GM18498 (cell line): ENCODE data around the gene TMEM183A.

Source experiments
- ATAC-seq: cut with Tn5 transposase; IDR thresholded peaks from one replicate; pipeline ENCODE4 v1.9.1; 2021; ENCODE audit warnings: mild to moderate bottlenecking, moderate library complexity; ENCODE audit not compliant: unreplicated experiment

TMEM183A gene

DNA sequence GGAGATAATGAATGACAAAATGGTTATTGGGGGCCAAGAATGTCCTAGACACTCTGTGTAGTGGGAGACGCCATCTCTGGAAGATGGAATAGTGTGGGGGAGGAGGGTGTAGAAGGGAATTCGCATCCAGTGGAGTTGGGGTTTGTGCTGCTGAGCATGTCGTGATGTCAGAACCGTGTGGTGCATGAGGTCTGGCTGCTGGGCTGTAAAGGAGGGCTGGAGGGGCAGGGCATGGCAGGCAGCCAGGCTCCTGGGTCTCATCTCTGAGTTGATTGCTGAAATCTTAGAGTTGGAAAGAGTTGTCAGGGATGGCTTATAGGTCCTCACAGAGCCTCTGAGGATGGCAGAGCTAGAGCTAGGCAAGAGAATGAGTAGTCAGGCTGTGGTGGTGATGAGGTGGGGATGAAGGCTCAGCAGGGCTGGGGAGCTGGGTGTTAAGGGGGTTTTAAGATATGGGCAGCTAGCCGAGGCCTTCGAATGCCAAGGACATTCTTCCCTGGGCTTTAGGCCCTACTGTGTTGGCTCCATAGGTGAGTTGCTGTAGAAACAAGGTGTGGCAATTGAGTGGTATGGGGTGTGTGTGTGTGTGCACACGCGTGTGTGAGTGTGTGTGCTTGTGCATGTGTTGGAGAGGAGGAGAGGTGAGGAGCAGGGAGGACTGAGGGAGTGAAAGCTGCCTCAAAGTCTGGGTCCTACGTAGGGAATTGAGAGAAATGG lies 21.1 kb downstream of the TMEM183A start:
- no peak for ATAC-seq

DNA sequence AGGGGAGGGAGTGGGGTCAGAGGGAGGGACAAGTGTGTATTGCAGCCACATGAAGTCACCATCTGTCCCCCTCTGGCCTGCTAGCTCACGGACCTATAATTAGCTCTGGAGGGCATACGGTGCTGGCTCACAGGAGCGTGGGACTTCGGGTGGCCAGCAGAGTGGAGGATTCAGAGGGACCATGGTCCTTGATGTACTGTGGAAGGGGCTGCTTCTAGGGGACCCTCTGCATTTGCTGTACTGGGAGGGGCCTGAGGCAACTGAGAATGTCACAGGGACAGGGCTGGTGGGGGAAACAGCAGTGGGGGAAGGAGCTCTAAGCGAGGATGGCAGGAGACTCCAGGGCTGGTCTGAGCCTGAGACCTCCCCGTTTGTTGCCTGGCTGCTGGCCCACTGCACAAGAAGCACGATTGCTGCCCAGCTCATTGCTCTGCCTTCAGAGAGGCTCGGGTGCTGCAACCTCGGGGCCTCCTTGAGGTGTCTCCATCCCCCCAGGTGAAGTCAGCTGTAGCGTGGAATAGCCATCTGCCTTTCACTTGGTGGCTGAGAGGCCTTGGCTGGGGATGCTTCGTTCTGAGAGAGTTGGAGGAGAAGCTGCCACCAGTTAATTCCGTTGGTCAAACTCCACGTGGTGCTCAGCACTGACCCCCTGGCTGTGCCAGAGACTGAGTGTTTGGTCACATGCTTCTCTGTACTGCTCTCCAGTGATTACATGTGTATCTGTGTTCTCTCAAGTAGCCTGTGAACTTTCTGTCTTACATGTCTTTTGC lies 21.8 kb downstream of the TMEM183A start:
- ATAC-seq = no peak

DNA sequence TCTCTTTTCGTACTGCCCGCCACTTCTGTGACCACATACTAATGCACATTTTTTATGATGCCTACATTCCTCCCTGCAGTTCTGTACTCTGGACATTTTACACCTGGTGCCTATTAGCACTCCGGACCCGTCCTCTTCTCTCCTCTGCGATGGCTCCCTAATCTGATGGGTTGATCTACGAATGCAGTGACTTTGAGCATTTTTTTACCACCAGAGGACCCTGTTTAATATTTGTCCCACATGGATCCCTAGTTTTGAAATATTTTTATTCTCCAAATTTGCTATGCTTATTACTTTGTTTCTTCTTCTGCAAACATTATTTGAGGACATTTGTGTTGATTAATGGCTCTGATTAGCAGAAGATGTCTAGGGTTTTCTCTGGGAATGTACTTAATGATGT lies 24.3 kb downstream of the TMEM183A start:
- ATAC-seq = no peak

DNA sequence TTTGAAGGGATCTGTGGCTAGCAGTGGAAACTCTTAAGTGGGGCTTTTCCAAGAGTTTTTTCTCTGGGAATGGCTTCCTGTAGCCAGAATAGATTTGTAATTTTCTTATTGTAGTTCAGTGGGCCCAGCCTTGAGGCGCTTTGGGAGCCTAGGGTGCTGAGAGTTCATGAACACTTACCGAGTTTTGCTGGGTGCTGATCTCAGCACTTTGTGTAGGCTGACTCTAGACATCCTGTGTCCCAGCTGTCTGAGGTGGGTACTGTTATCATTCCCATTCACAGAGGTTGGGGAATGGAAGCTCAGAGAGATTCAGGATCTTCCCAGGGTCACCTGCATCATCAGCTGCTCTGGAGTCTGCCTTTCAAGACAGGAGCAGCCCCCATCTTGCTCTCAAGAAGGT lies 26.1 kb downstream of the TMEM183A start:
- ATAC-seq = no peak

DNA sequence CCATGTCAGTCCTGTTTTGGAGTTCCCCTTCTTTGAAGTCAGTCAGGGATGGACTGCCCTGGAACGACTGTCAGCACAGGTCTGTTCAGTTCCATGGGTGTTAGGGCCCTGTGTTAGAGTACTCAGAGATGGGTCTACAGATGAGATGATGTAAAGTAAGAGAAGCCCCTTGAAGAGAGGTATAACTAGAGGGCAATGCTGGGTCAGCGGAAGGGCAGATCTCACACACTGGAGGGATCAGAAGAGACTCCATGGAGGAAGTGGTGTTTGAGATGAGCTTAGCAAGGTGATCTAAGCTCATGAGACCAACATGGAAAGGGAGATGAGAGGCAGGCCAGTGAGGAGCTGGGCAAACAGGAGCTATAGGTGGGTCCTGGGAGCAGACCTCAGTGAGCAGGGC lies 26.7 kb downstream of the TMEM183A start:
- ATAC-seq = no peak

DNA sequence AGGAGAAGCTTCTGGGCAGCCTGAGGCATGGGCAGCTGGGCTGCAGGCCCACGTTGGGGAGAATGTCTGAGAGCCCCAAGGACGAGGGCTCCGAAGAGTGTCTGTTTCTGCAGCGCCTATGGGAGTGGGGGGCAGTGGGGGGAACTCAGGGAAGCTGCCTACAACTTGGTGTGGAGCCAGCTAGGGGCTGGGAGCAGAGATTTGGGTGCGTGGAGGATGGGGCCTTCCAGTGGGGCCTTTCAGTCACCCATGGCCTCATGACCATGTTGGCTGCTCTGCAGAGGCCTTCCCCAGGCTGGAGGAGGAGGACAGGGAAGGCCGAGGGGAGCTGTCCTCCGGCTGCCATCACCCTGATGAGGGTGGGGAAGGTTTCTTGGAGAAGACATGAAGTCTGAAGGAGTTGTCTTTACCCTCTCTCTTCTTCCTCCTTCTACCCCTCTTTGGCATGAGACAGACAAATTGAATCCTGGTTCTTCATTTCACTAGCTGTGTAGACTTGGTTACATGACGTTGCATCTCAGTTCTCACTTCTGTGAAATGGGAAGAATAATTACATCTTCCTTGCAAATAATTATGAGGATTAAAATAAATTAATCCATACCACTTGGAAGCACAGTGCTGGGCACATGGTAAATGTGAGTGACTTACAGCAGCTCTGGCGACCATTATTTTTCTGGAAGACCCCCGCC lies 27.4 kb downstream of the TMEM183A start:
- no peak for ATAC-seq

DNA sequence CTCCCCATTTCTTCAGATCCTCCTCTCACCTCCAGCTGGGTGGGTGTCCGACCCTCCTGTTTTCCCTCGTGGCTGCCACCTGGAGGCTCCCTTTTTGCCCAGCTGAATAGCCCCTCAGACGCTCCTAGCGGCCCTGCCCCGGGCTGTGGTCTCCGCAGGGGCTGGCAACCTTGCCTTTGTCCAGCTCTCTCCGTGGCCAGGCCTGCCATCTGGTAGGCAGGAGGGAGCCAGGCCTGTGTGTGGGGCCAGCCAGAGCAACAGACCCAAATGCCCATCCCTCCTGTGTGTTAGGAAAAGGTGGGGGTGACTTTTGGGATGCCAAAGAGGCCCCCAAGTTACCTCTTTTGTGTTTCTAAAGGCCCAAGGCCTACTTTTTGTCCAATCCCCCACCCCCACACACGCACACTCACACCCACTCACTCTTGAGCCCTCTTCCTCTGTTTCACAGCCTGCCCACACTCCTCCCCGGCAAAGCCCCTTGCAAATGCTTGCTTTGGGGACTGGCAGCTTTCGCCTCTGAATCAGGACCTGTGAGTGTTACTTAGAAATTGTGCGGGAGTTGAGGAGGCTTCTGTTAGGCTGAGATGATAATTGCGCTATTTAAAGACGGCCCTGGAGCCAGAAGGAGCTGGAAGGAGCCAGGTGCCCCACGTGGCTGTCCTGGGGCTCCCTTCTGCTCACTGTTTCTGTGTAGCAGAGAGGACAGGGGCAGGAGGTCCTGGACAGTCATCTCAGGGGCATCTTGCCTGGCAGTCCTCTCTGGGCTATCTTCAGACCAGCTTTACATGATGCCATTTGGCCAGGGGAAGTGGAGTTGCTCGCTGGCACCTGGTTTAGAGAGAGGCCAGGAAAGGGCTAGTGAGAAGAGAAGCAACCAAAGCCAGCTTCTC lies 28.2 kb downstream of the TMEM183A start:
- no peak for ATAC-seq

DNA sequence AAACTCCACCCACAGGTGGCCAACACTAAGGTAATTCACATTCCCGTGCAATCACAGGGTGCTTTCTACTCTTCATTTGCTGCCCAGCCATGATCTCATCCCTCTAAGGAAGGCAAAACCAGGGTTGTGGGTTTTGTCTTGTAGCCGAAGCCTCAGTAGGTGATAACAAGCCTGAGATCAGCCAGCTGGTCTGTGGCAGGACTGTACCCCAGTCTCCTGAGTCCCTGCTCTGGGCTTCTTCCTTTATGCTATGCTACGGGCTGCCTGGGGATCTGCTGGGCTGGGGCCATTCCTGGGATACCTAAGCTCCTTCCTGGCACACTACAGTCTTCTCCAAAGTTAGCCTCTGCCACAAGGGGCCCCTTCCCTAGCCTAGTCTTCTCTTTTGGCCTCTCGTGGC lies 29.0 kb downstream of the TMEM183A start:
- no peak for ATAC-seq

DNA sequence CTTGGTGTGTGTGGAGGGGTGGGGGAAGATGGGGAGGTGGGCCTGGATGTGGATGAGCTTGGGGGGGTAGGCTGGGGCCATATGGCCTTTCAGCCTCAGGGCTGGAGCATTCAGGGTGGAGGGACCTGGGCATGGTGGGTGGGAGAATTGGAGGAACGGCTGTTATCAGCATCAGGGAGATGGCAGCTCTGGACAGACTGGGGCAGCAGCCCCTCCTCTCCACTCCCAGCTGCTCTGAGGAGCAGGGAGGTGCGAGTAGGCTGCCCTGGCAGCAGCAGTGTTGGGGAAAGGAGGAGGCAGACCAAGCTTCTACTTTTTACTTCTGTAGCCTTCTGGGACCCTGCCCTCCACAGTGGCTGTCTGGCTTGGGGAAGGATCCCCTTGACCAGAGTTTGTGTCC lies 29.4 kb downstream of the TMEM183A start:
- no peak for ATAC-seq

DNA sequence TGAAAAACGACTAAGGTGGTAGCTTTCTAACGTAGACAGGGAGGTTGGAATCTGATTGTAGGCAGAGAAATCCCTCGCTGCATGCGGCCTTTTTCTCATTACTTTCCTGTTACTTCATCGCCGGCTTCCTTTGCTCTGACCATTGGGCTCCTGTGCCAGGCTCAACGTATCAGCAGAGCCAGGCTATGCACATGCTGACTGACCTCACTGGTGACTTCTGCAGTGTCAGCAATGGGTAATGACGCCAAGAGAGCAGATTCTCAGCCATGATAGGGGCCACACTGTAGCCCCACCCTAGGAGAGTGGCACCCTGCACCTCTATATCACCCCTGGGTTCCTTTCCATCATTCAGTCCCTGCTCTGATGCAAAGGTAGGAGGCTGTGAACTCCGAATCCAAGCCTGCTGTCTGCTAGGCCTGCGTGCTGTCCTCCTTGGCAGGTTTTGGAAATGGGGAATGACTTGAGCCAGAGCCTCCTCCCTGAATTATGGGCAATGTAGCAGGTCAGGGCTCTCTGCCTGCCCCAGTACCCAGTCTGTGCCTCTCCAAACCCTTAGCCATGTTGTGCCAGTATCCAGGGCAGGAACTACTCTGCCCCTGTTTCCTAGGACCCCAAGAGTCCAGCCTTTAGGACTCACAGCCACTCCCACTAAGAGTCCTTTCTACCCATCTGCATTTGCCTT lies 30.5 kb downstream of the TMEM183A start:
- no peak for ATAC-seq

DNA sequence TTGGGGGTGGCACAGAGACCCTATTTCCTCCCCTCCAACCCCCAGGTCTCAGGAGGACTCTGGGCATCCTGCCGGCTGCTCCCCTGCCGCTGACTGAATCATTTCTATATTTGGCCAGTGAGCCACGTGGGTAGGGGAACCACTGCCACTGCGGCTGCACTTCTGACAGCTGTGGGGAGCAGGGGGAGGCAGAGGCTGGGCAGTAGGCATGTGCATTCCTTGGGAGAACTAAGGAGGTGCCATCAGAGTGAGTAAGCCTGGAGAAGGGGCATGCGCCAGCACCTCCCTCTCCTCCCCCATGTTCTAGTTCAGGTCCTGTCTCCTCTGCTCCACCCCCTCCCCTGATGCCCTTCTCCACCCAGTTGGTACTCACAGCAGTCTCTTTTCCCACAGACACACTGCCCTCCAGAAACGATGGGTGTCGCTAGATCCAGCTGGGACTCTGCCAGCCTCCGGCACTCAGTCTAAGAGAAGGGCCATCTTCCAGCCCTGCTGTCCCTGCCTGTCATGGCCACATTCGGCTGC lies 31.1 kb downstream of the TMEM183A start:
- peak; percentile 56 for ATAC-seq

DNA sequence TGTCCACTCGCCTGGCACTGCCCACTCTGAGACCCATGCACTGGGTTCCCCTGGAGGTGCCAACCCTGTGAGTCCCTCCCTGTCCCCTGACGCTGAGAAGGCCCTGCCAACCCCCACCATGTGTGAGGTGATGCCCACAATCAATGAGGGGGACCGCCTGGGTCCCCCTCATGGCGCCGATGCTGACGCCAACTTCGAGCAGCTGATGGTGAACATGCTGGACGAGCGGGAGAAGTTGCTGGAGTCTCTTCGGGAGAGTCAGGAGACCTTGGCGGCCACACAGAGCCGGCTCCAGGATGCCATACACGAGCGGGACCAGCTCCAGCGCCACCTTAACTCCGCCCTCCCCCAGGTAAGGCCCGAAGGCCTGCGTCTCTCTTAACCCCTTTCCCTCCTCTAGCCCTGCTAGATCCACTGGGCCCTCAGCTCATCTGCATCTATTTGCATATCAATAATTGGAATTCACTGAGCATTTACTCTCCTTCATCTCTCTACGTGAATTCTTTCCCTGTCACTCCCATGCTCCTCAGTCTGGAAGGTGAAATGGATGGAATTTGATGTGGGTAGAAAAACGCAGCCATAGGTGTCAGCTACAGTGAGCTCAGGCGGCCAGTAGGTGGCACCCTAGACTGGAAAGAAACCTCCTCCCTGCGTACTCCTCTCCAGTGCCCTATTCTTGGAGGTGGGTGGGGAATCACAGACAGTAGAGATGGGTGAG lies 31.9 kb downstream of the TMEM183A start:
- ATAC-seq = peak; percentile 55

DNA sequence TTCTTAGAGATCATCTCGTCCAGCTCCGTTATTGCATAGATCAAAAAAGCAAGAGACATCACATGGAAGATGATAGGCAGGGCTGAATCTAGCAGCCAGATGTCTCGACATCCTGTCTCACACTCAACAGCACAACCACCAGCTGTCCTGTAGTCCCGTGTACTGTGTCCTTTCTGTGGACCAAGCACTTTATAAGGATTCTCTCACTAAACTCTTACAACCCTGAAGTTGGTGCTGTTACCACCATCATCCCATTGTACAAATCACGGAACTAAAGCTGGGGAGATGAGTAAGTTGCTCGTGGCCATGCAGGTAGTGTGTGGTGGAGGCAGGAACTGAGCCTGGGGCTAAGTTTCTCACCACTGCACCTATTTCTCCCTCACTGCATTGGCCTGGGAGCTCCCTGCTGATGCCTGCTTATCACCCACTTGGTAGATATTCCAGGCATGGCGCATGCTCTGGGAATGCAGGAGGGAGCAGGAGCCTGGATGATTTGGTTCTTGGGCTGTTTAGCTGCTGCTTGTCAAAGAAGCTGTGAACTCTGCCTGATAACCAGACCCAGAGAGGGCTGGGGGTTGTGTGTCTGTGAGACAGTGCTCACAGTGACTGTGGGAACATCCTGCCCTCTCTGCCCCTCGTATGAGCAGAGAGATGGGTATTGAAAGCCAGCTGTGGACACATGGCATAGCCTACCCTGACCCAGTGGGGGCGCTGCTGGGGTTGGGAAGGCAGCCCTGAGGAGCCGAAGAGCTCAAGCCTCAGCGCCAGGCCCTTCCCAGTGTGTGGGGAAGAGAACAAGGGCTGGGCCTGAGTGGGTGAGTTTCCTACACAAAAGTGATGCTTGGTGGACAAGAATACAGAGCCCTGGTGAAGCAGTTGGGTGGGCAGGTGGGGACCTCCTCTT lies 32.7 kb downstream of the TMEM183A start:
- ATAC-seq = no peak

DNA sequence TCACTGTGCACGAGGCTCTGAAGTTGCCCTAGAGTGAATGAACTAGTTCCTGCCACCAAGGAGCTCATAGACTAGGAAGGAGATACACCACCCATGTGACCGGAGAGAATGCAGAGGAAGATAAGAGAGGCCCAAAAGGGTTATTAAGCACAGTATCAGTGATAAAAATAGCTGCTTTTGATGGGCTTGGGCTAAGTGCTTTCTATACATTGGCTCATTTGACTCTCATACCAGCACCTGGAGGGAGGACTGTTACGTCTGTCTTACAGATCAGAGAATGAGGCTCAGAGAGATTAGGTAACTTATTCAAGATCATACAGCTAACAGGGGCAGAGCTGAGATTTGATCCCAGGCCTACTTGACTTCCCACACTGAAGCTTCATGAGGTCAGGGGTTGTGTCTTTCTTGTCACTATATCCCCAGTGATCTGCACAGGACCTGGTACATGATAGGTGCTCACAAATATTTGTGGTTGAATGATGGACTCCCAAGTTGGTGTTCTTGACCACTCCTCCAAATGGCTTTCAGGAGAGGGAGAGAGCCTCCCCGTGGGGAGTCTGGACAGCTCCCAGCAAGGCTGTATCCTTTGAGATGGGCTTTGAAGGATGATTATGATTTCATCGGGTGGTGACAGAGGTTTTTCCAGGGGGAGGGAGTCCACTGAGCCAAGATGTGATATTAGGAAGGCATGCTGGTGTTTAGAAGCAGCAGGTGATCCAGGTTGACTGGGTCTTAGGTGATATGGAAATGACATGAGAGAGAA lies 33.5 kb downstream of the TMEM183A start:
- ATAC-seq = no peak

DNA sequence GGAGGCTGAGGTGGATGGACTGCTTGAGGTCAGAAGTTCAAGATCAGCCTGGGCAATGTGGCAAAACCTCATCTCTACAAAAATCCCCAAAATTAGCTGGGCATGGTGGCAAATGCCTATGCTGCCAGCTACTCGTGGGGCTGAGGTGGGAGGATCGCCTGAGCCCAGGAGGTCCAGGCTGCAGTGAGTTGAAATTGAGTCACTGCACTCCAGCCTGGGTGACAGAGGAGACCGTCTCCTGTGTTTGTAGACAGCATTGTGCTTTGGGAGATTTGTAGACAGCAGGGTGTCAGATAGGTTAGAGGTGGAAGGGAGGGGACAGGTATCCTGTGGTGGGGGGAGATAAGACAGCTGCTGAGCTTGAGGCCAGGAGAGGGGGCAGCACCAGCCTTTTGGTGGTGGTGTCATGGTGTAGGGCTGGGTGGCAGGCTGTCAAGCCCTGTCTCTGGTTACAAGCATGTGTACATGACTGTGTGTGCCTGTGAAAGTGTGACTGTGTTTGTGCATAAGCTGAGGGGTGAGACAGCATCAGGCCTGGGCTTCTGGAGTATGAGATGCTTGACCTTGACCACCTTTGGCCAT lies 34.3 kb downstream of the TMEM183A start:
- ATAC-seq = no peak

DNA sequence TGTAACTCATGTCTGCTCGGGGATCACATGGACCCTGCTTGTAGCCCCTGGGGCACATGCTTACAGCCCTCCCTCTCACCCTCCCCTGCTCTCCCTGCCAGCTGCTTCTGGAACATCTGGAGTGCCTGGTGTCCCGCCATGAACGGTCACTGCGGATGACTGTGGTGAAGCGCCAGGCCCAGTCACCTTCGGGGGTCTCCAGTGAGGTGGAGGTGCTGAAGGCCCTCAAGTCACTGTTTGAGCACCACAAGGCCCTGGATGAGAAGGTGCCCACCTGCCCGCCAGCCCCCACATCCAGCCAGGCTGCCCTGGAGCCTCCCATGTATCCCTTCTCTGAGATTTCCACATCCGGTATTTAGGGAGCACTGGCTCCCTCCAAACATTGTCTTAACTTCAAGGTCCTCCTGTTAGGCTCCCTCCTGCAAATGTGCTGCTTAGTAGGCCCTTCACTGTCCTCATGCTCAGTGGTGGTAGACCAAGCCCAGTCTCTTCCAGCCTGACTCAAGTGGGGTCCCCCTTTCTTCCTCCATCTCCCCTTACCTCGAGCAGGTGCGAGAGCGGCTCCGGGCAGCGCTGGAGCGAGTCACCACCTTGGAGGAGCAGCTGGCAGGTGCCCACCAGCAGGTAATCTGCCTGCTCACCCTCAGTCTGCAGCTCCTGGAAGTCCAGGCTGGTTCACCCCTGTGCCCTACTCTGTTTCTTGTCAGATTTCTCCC lies 36.8 kb downstream of the TMEM183A start:
- ATAC-seq = no peak
